ENCODE measurements around the gene LCP2.
"Not testable (repeated sequence)": the region's sequence is repeated elsewhere in the genome, so short reads cannot be mapped to it uniquely, and the experiment has no call there.

Gene LCP2

DNA sequence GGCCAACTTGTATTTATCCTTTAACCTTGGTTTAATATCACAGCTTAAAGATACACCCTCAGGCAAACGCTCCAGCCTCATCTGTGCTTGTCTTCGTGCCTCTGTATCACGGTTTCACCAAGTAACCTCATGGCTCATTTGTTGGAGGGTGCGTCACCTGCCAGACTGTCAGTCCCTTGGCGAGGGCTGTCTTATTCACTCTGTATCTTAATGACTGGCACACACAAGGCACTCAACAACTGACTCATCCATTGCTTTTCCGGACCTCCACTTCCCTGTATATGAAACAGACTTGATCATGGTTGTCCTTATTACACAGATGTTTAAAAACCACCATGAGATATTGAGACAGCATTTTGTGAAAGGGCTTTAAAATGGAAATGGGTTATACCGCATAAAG lies 28.0 kb downstream of the LCP2 start:
- DNase-seq = no peak

DNA sequence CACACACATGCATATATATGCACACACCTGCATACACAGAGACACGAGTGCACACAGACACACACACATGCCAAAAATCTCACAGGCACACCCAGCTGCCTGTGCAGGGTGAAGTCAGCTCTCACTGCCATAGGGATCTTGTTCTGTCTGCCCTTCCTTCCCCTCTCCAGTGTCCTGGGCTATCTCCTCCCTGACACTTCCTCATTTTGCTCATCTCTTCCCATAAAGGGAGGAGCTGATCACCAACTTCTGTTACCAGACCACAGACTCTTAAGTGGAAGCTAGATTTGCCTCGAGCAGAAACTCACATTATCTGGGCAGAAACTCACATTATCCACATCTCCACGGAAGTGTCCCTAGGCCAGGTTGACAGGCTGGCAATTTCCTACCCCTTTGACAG lies 28.7 kb downstream of the LCP2 start:
- DNase-seq = no peak

DNA sequence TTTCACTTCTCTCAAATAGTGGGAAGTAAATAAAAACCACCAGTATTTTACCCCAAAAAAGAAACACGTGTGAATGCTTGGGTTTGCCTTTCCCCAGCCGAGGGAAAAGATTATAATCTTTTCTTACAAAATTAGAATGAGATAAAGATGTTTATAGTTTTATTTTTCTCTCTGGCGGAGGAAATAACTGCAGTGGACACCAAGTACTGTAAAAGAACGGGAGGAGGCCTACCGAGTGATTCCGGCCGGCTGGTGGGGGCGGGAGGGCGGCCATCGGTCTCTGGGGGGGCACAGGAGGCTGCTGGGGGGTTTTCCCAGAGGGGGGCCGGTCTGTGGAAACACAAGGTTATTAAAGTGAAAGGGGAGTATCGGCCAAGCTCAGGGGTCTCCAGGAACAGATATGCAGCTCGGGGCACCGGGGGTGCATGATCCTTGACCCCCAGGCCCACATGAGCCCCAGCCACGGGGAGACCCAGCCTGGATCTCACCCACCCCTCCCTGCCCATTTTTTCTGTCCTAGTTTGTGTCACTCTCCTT lies 29.4 kb downstream of the LCP2 start:
- DNase-seq = no peak

DNA sequence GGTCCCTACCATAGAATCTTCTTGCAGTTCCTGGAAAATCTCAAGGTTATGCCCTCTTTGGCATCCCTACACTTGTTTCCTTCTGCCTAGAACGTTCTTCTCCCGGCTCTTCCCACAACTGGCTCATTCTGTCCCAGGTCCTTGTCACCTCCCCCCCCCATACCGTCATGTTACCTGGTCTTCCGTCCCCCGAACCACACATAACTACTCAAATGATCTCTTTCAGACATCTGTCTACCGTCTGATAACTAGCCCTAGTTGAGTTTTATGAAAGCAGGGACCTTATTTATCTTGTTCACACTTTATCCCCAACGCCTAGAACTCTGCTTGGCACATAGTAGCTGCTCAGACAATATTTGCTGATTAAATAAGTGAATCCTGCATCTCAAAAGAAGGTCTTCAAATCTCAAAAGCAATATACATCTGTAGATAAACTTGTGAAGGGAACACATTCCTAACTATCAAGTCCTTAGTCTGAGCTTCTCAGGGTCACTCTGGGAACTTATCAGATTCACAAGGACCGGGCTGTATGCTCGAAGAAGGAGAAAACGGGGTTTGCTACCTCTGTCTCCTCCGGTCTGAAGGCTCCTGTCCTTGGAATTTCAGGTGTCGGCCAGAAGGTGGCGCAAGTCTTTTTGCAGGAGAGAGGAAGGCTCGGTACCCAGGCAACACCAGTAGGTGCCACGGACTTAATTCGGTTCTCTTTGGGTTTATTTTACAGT lies 30.0 kb downstream of the LCP2 start:
- peak; percentile 78 for DNase-seq

DNA sequence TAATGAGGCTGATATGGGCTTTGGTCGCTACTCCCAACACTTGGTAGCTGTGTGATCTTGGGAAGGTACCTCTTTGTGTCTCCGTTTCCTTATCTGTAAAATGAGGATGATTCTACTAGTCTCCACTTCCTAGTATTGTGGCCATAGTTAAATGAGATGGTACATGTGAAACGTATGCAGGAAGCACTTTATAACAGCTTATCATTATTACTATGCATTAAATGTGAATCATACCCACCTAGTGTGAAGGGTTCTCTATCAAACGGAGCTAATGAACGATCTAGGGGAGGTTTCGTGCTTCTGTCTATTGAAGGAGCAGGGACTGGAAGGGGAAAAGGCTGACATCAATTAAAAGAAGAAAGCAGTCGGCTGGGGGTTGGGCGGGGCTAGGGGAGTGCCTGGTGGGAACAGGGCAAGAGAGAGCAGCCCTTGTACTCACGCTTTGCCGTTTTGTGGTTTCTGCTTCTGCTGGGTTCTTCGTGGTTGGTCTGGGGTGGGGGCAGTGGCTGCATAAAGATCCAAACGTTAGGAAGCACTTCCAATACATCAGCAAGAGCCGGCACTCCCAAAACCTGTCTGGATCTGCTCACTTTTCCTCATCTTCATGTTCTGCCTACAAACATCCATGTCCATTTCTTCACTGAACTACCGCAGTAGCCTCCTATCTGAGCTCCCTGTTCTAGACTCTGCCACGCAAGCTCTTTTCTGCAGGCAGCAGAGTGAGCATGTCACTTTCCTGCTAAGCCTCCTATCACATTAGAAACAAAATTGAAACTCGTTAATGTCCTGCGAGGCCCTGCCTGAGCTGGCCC lies 30.8 kb downstream of the LCP2 start:
- no peak for DNase-seq

DNA sequence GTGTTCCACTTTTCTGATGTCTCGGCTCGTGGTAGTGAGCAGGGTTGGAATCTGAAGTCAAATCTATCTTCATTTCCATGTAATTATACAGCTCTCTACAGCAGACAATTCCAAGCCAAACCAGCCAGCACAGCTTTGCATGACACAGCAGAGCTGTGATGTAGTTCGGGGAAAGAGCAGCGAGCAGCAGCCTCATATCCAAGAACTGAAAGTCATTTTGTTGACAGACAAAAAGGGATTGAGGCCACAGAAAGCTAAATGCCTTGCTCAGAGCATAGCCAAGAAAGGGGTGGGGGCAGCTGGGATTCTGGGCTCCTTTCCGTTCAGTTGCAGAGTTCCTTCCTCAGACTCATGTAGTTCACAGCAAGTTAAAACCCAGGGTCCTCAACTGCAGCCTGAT lies 32.1 kb downstream of the LCP2 start:
- peak; percentile 88 for DNase-seq

DNA sequence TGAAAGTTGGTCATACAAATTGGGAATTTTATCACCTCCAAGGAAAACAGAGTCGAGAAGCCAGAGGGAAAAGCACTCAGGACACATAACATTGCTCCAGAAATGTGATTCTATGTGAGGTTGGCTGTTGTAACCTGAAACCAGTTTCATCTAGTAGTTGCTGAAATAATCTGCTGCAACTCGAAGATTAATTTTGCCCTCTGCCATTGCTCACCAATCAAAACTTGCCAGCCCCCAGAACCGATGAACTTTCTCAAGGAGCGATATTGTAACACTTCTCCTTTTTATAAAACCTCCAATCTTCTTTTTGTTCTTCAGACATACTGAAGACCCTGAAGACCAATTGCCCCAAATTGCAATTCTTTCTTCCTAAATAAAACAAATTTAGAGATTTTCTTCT lies 33.7 kb downstream of the LCP2 start:
- DNase-seq = no peak

DNA sequence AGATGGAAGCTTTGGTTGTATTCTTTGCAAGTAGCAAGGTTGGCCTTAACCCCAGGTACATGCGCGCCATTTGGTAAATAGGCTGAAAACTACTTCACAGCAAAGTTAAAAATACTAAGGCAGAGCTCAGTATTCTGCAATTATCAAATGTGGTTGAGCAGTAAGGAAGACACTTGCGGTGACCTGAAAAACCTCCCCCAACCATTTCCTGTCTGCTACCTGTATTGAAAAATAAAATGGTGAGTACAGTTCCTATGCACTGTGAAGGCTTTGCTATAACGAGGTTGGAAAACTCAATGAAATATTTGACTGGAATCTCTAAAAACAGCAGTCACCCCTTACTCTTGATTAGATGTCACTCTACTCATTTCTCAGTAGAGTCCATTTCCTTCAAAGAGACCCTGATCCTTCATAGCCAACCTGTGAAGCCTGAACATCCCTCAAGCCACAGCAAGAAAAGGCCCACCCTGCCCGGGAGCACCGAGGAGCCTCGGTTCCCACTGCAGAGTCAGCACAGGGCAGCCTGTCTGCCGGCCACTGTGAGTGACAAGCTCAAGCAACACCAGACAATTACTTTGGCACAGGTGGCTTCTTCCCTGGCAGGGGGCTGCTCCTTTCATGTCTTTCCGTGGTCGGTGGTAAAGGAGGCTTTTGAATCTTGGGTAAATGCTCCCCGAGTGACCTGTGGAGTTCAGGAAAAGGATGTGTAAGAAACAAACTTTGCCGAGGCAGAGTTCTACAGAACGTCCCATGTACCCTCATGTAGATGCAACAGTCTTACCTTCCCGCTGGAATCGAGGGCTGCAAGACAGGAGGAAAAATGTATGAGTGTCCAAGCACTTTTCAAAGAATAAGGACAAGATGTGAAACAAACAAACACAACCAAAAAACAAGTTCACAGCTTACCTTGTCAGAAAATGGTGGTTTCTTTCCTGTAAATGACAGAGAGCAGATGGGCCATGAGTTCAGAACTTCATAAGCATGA lies 35.2 kb downstream of the LCP2 start:
- DNase-seq = no peak

DNA sequence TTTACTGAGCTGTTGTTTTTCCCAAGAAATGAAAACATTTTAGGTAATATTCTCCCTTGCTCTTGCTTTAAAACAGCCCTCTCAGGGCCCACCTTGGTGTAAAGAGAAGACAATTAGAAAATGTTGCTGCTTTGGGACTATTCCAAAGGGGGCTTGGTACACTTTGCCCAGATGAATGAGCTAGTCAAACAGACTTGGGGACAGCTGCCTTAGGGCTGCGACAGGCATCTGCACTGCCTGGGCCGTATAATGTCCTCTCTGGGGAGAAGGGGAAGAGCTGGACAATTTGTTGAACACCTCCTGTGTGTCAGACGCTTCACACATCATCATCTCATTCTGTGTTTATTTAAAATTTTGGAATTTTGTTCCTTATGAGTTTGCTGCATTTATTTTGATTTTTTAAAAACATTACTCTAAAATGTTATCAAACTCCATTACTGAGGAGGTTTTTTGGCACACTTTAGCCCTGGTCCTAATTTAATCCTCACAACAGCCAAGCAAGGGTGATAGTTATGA lies 36.0 kb downstream of the LCP2 start:
- DNase-seq = no peak

DNA sequence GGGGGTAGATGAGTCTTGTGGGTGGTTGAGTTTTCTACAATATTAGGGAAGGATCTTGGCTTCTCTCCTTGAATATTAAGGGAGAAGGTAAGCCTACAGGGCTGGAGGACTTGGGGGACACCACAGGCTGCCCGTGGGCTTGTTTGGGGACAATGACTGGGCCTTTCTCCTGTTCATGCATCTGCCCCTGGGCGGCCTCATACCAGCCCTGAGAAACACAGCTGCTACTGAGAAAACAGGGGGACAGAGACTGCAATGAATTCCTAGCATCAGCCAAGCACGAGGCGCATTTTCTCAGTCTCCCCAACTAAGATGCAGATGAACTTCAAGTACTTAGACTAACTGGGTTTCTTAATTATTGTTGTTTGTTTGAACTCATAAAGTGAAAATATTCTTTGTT lies 40.2 kb downstream of the LCP2 start:
- no peak for DNase-seq

DNA sequence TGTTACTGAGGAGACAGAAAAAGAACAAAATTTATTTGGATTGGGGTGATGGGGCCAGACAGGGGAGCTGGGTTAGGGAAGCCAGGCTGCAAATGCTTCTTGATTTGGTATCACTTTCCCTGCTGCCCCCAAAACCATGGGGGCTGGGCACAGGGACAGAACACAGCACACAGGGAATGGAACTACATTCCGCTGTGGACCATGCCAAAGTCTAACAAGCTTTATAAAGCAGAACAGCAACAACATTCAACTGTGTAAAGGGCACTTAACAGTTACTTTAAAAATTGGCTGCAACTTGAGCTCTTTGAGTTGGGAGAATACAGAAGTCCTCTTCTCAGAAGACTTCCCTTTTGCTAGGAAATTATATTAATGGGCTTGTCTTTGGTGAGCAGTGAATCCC lies 41.0 kb downstream of the LCP2 start:
- no peak for DNase-seq

DNA sequence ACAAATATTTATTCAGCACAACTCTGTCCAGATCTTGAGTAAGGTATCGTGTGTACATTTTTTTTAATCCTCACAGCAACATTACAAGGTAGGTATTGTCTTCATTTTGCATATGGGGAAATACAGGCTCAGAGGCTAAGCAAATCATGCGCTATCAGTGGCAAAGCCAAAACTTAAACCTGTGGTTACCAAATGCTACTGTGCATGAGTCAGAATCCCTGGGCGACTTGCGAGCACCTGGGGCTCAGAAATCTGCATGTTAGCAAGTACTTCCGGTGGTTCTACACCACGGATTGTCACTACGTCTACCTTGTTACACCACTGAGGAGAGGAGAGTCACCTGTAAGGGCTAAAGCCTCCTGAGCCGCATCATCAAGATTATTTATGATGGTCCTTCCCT lies 43.5 kb downstream of the LCP2 start:
- no peak for DNase-seq

DNA sequence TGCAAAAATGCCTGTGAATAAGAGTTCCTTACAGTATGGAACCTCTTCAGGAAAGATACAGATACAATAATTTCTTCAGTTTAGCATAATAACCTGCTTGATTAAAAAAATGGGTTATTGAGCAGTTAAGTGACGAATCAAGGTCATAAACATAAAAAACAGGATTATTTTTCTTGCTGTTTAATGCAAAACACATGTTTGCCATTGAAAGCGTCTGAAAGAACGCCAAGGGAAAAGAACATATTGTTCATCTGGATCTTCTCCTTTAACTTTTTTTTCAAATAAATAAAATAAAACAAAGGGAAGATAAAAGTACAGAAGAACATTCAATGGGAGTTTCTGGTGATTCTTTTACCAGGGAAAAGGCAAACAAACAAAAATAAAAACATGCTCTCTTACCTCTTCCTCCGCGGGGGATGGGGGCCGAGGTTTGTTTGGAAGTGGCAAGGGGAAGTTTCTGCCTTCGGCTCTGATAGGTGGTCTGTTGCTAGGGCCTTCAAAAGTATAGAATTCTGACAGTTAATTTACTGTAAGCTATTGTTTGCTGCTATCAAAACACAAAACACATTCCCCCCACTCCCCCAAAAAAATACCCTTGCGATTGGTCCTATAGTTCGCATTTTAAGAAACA lies 44.7 kb downstream of the LCP2 start:
- no peak for DNase-seq

DNA sequence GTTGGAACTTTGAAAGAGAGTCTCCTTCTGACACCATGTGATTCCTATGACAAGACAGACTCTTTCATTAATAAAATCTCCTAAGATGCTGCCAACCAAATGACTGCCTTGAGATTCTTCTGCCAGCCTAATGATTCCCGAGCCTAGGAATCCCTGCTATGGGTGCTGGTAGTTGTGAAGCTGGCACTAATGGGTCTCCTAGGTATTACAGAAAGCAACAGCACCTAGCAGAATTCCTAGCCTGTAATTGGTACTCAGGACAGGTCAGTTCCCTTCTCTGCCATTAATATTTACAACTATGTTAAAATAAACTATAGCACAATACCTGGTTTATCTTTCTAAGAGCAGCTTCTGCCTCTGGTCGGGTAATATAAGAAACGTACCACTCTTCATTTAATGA lies 45.5 kb downstream of the LCP2 start:
- no peak for DNase-seq

DNA sequence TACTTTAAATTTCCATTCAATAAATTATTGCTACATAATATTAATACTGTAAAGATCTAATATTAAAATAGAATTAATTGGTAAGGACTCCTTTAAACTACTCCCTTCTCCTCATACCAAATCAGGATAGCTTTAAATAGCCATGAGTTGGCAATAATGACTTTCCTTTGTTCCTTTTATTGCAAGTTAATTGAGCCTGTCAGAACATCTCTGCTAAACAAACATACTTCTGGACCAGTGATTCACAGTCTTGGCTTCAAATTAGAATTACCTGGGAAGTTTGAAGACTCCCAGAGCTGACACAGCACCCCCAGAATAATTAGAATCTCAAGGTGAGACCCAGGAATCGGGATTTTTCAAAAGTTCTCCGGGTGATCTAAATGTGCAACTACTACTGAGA lies 46.1 kb downstream of the LCP2 start:
- no peak for DNase-seq

DNA sequence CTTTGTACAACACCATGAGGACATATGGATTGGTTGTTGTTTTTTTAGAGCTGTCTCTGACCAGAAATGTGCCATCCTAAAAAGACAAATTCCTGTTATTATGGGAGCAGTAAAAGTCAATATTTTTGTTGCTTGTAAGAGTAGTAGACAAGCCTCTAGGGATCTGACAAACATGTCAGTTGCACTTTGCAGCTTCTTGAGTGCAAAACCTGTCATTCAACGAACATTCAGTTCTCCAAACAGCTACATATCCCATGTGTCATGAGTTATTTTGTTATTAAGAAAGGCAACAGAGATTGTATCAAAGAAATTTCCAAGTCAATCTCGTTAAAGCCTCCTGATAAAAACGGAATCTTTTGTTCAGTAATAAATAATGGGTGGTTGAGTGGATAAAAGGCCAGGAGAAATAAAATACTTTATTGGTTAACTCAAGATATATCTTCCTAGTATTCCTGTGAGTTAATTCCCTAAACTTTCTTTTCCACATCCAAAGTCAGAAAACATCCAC lies 46.7 kb downstream of the LCP2 start:
- DNase-seq = no peak

DNA sequence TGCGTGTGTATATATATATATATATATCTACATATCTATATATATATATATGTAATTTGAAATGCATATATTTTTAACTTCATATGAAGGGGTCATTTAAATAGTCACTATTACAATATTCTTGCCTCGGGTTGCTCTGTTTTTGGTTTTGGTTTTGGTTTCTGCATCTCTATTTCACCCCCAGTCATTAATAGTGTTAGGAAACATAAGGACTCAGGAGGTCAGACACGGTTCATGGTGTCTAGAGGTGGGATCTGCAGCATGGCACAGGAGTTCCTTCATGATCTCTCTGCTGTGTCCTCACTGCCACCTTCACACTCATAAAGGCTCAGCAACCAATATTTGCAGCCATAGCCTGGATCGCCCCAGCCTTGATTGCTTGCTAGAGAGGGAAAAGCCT lies 48.2 kb downstream of the LCP2 start:
- DNase-seq = no peak

DNA sequence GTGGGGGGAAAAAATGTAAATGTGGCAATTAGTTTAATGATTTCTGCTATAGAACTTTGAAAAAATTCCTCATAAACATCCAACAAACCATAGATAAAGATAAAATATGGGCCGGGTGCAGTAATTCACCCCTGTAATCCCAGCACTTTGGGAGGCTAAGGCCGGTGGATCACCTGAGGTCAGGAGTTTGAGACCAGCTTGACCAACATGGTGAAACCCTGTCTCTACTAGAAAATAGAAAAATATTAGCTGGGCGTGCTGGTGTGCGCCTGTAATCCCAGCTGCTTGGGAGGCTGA lies 48.7 kb downstream of the LCP2 start:
- DNase-seq = not testable (repeated sequence)

DNA sequence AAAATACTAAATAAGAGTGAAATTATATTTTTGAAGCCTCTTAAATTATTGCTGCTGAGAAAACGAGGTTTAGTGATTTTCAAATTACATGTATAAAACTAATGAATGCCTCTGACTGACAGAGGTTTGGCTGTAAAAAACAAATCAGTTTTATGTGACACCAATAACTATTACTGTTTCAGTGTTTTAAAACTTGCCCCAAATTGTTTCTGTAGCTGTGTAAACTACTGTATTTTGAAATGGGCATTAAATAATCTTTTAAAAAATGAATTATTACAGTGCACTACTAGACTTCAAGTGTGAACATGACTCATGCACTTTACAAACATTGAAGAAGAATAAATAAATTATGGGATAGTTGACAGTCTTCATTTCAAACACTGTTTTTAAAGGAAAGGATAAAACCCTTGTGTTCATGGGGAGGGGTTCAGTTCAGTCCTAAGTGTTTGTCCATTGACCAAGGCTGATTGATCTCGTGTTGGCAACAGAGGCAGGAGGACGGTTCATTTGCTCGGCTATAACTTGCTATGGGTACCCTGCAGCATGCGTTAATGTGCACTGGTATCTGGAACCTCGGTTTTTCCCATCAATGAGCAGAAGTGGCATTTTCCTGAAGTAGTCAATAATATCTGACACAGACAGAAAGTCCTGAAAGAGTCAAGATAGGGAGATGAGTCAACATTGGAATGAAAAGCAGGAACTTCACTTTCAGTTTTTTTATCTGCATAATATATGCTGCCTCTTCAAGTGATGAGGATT lies 49.2 kb downstream of the LCP2 start:
- no peak for DNase-seq

DNA sequence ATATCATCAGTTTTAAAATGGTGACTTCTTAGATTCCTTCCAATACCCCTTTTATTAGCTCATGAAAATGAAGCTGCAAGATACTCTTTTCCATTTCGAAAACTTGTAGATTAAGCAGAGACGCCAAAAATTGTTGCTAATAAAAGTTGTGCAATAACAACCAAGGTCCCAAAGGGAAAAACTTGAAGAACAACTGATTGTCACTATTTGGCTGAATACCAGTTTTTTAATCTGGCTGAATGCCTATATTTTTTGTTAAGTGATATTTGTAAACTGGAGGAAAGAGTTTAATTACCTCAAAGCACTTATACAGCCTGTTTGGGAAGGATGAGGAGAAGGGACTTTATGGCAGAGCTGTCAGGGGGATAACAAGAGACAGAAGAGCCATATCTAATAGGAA lies 50.2 kb downstream of the LCP2 start:
- DNase-seq = no peak

DNA sequence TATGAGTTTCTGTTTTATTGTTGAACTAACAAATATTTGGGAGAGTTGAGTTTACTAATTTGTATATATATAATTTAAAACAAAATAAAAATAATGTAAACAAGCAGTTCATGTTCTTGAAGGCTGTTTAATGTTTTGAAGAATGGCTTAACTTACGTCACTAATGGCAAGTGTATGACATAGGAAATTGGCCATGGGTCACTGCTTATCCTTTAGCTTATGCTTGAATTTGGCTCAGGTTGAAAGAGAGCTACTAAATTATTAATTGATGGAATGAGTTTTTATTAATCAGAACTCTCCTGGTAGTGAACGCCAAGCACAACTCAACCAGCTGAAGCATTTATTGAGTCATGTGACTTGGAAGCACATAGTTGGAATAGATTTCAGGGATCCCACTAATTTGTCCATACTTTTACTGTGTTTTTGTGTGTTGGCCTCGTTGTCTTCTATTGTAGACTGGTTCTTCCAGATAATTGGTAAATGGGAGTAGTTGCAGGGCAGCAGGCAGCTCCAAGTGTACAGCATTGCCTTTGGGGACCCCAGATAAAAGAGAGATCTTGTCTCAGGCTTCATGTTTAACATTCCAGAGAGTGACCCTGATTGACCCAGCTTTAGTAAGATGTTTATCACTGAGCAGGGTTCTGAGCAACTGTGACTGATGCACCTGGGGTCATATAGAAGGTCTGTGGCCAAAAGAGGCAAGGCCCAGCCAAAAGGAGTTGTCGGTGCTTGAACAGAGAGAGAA lies 51.3 kb downstream of the LCP2 start:
- no peak for DNase-seq
